Measurements from ENCODE around the gene KIF18A. TPM values are rescaled to one million over a fixed set of nuclear protein-coding genes. Genes with fewer than 3 reads are reported as not detected.

The KIF18A gene
- polyA plus RNA-seq, 12 donors = 2.5 to 8.1 (median 4.8) TPM; not detected in 1

DNA sequence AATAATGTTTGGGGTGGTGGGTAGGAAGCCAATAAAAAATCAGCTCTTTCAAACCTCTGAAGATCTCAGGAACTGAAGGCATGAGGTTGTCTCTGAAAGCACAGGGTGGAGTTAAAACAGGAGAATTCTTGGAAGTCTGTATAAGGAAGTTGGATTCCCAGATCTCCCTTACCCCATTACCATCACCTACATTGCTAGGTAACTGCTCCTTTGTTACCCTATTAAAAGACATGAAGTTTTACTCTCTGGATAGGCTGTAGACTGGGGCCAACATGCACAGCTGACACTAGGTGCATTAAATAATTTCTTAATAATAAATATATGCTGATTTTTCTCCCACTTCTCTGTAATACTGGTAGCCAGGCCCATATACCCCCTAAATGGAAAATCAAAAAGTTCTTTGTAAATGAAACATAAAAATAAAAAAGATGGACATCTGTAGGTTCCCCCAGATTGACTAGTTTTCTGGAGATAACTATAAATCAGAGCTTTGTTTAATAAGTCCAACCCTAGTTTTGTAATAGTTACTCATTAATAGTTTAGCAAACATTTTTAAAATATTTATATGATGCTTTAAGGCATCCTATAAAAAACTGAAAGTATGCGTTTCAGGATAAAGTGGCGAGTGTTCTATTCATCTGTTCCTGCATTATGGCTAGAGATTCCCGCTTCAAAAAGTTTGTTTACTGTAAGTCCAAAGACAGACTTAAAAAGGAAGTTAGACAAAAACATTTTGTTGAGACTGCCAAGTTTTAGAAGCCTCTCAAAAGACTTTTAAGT, 63.8 kb downstream of the KIF18A start:
- no peak for DNase-seq

DNA sequence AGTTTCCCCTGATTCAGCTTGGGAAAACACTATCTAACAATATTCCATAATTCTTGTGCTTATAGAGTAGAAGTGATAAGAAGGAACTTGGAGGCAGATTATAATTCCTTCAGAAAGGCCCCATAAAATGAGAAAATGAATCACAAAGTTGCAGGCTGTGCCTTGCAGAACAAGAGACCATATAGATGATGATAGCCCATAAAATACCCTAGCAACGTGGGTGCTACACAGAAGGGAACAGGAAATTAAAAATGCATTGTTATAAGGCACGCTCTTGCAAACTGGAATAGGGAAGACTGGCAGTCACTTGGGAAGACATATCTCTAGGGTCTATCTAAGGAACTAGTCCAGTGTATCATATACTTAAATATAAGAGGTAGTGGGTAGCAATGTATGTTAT, 67.6 kb downstream of the KIF18A start:
- DNase-seq = no peak

DNA sequence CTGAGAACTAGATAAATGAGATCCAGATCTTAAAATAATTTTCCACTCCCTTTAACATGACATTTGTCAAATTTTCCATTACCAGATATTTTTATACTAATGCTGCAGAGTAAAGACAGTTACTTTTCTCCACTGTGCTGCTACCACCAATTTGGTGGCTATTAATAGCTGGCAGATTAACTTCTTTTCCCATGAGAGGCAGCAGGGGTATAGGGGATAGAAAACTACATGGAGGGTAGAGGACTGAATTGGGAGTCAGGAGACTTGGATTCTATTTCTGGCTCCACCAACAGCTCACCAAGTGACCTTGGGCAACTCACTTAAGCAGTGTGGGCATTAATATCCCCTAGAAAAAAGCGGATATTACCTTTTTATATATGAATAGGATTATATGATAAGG, 69.2 kb downstream of the KIF18A start:
- DNase-seq = peak; percentile 3

DNA sequence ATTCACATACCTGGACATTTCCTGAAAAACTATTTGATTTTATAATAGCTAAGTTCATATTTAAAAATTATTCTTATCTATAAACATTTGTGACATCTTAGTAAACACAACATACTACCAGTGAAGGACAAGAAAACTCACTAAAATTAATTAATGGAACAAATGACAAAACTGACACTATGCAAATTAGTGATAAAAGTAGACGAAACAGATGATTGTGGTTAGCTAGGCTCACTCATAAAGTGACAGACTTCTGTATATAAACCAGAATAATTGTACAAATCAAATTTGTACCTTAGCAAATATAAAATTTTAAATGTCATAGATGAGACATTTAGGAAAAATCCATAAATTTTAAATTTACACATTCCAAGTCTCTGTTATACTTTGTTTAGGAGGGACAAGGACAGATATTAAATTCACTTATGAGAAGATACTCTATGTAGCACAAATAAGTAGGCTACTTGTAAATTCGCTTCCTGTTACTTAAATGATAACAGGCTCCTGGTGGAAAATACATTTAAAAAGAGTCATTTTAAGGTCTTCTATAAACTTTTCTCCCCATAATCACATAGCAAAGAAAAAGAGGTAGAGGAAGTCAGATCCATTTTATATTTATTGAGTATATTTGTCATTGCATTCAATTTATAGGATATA, 81.2 kb downstream of the KIF18A start:
- no peak for DNase-seq

DNA sequence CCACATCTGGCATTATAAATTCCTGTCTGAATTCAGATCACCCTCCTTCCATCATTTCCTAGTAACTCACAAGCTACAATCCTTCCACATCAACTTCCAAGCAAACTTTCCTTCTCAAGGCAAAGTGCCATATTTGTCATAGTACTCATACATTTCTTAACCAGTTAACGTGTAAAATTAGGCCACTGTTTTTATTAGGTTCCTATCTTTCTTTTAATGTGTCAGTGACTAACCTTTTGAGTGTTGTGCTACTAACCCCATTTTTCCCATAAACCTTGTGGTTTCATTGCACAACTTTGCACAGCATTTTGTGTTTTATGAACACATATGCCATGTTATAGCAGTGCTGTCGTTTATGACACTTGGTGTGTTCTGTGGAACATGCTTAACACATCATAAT, 90.1 kb downstream of the KIF18A start:
- DNase-seq = no peak

DNA sequence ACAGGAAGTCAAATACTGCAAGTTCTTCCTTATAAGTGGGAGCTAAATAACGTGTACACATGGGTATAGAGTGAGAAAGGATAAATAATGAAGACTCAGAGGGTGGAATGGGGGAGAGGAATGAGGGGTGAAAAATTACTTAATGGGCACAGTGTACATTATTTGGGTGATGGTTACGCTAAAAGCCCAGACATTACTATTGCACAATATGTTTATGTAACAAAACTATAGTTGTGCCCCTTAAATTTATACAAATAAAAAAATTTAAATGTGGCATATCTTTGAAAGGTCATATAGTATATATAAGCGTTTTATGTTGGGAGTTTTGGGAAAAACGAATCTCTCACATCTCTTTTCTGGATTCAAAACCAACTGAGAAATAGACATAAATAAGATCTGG, 96.1 kb downstream of the KIF18A start:
- no peak for DNase-seq

DNA sequence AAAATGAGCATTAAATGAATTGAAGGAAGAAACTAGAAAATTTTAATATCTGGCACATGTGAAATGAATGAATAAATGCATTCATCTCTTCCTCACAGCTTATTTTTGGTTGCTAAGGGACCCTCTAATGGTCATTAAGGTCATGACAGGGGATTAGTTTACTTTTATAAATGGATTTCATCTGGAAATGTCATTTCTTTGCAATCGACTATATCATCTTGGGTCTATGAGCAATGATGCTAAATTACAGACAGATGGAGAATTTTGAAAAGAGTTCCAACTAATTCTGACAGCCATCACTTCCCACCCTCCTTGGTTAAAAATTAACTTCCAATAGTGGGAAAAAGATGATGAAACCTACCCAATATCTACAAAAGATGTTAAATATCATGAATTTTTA, 98.0 kb downstream of the KIF18A start:
- DNase-seq = peak; percentile 48

DNA sequence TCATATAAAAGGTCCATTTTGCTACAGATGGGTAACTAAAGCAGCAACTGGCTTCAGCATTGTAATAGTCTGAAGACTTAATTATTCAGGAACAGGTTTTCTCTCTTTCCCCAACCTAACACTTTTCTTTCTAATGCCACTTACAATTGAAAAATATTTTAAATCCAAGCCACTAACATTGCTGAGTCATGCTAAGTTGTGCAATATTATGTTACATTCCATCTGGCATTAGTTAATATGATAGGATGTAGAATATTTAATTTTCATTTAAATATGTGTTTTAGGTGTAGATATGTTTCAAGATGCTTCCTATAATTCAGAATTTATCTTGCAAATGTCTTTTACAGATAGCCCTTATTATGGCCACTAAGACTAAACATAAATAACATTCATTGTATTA, 98.6 kb downstream of the KIF18A start:
- DNase-seq = peak; percentile 7

DNA sequence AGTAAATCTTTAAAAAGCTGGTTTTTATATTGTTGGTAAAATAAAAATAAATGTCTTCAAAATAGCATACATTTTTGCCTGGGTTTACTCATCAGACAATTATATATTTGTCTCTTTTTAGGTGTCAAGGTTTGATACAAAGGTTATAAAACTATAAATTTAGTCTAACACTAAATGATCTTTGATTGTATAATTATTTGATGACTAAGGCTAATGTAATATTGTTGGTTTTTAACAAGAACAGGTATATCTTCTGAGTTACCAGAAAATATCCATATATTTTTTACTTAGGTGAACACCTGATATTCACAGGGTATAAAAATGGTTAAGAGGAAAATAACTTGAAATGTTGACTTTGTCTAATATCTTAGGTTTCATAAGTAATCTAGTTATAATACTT, 104.3 kb downstream of the KIF18A start:
- DNase-seq = no peak

DNA sequence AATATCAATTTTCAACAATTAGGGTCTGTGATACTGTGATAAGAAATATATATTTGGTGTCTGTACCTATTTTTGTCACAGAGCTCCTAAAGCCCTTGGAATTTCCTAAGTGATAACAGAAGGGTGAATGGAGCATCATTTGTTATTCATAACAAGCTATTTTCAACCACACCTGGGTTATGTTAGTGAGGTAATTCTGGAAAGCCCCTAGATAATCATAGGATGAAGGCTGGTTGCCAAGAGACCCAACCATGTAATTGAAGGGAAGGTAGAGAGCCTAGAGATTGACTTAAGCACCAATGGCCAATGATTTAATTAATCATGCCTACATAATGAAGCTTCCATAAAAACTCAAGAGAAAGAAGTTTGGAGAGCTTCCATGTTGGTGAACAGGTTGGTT, 109.4 kb downstream of the KIF18A start:
- no peak for DNase-seq

DNA sequence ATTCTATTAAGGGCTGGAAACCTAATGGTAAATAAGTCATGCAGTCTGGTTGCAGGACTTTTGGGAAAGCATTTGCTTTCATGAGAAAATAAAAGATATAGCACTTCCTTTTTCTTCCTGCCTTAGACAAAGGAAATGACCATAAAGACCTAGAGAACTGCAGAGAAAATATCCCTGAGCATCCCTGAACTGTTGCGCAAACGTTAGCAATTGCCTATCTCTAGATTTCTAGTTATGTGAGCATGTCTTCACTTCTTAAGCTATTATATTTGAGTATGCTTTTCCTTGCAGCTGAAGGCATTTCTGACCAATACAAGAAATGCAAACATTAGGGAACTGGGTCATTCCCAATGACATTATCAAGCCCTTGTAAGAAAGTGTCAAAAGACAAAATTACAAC, 110.6 kb downstream of the KIF18A start:
- DNase-seq = no peak

DNA sequence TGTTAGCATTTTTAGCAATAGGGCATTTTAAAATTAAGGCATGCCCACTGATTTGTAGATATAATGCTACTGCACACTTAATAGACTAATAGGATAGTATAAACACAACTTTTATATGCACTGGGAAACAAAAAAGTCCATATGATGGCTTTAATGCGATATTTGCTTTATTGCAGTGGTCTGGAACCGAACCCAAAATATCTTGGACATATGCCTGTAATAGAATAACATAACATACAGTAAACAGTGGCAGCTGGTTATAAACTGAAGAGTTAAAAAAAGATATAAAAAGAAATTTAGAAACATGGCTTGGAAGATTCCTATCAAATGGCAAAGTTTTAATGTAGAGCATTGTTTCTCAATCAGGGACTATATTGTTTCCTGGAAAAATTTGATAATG, 111.9 kb downstream of the KIF18A start:
- no peak for DNase-seq

DNA sequence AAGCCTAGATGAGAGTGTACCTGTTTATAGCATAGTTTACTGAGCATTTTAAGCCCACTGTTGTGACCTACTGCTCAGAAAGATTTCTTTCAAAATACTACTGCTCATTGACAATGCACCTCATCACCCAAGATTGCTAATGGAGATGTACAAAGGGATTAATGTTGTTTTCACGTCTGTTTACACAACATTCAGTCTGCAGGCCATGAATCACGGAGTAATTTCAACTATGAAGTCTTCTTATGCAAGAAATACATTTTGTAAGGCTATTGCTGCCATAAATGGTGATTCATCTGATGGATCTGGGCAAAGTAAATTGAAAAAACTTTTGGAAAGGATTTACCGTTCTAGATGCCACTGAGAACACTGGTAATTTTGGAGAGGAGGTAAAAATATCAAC, 112.9 kb downstream of the KIF18A start:
- DNase-seq = no peak

DNA sequence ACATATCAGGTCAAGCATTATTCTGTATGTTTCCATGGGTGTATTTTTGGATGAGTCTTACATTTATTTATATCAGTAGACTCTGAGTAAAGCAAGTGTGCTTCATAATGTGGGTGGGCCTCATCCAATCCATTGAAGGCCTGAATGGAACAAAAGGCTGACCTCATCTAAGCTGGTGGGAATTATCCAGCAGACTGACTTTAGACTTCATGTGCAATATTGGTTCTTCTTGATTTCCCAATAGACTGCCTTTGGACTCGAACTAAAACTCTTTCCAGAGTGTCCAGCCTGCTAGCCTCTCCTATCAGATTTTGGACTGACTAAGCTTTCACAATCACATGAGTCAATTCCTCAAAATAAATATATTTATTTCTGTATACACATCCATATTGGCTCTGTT, 116.2 kb downstream of the KIF18A start:
- DNase-seq = no peak

DNA sequence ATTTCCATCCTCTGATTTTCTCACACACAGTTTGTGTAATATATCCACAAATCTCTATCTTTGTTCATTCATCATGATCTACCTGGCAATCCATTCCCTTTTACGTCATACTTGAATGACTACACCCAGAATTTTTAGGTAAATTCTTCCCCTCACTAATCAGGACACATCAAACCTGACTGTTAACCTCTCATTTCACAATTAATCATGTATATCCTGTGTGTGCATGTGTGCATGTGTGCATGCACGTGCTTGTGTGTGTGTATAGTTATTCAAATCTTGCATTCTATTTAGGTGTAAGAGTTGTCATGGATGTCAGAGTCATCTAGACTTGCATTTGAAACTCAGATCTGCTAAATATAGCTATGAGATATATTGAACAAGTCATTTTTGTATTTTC, 130.4 kb downstream of the KIF18A start:
- no peak for DNase-seq

DNA sequence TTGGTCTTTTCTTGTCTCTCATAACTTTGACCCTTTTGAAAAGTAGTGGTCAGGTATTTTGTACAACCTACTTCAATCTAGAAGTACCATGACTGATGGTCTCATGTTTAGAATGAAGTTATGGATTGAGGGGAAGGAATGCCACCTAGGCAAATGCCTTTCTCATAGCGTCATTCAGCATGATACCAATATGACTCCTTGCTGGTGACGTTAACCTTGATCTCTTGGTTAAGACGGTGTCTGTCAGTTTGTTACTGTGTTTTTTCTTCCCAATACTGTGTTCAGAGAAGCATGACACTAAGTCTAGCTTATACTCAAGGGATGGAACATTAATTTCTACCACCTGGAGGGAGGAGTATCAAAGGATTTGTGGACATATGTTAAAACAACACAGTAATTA, 130.9 kb downstream of the KIF18A start:
- no peak for DNase-seq

DNA sequence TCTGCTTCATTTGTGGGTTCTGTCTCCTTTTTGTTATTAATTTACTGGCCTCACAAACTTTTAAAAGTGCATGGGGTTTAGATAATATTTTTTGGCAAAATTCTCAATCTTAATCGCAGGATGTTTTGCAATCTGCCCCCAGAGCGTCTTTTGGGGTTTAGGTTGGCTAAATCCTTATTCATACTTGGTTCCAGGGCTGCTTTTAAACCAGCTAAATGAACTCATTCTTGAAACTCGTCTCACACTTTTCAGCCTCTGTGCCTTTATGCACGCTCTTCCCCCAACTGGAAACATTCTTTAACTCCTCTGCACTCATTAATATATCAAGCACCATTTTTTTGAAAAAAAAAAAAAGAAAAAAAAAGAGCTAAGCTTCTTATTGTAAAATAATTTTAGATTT, 131.7 kb downstream of the KIF18A start:
- DNase-seq = no peak

DNA sequence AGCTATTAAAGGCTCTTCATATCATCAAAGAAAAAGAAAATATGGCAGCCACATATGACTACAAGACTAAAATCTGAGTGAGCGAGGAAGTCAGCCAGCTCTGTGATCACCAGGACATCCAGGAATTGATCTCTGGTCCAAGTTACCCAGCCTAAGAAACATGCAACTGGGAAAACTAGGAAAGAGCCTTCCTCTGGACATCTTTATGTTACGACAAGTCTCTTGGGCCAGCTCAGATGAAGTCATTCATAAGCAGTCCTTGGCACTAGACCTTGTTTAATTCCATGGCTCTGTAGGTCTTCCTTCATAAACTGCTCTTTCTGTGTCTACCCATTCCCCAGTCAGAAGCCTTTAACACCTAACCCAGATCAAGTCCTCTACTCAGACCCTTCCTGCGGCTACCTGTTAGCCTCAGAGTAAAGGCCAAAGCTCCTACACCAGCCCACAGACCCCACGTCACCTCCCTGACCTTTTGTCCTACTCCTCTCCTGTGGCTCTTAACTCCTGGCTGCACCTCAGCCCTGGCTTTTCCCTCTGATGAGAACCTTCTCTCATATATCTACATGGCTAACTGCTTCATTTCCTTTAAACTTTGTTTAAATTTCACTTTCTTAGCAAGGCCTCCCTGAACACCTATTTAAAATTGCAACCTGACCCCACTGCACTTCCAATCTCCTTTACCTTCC, 134.0 kb downstream of the KIF18A start:
- peak; percentile 50 for DNase-seq

DNA sequence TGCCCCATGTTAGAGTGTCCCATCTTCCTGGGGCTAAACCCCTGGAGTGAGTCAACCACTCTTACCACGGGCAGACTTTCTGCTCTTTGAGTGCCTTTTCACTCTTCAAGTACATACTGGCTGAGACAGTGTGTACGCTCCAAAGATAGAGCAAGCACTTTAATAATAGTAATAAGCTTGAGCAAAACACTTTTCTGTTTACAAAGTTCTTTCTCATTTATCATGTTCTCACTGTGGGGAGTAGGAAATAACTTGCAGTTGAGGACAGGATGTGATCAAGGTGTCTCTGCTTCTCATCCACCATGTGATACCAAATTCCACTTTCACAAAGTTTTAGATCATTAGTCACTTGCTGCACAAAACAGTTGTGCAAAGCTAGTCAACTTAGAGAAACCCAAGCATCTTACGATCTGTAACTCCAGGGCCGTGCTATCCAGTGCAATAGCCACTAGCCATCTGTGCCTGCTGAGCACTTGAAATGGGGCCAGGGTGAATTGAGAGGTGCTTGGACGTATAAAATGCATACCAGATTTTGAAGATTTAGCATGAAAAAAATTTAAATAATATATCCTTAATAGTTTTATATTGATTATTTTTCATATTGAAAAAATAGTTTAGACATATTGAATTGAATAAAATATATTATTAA, 135.3 kb downstream of the KIF18A start:
- no peak for DNase-seq

DNA sequence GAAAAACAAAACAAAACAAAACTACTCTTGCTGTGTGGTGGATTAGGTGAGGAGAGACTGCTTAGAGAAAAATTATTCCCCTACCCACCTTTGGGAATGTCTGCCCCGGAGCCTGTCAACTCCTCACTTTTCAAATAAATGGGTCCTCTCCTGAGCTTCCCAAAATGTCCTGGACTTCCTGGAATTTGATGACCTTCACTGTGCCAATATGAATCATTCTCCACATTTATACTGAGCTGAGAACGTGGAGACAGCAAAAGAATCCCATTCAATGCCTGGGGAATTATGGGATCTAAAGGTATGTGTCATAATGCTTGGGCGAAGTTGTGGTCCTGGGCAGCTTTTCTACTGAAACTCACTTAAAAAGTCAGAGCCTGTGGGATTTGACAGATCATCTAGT, 136.8 kb downstream of the KIF18A start:
- DNase-seq = no peak

All from muscle of arm (tissue), 12 donors.